HFFc6 (cell line): ENCODE measurements around the gene CHAD. TPM values are rescaled to one million over a fixed set of nuclear protein-coding genes. Genes with fewer than 3 reads are reported as not detected.
A peak's percentile ranks its signal among the peaks of the same experiment; 100 is the strongest.

Experiments used
- DNase-seq: peaks from one replicate; pipeline ENCODE4 v3.0.0-alpha.2; 2018
- H3K27ac Mint-ChIP-seq: 2 replicates; pipeline ENCODE4 v1.8.0; 2020; ENCODE audit warnings: mild to moderate bottlenecking, mixed read lengths
- H3K27me3 Mint-ChIP-seq: 2 replicates; pipeline ENCODE4 v1.8.0; 2021; ENCODE audit warnings: mild to moderate bottlenecking, moderate library complexity, mixed read lengths; ENCODE audit not compliant: insufficient read depth
- H3K36me3 Mint-ChIP-seq: 2 replicates; pipeline ENCODE4 v1.8.0; 2021; ENCODE audit warnings: low read depth, mixed read lengths
- H3K4me1 Mint-ChIP-seq: 2 replicates; pipeline ENCODE4 v1.8.0; 2020; ENCODE audit warnings: low read depth, mixed read lengths
- H3K4me3 Mint-ChIP-seq: 2 replicates; pipeline ENCODE4 v1.8.0; 2020; ENCODE audit warnings: mild to moderate bottlenecking, moderate library complexity, mixed read lengths
- H3K9me3 Mint-ChIP-seq: 2 replicates; pipeline ENCODE4 v1.8.0; 2020; ENCODE audit warnings: mild to moderate bottlenecking, mixed read lengths
- CTCF ChIP-seq: fragments of 200-600 bp; sonication (generic); IDR thresholded peaks from 2 replicates; pipeline ENCODE4 v1.5.0; 2021; ENCODE audit warnings: antibody characterized with exemption, mild to moderate bottlenecking
- total RNA-seq, 6 experiments: library from RNA; stranded (reverse); fragmentation: NEBNext Ultra II Directional; extraction: Animal tissue kit (Norgen Biotek cat#: 25700); gene quantifications; 2 replicates in 1 of 6; 3 replicates in 5 of 6; pipeline ENCODE4 v1.2.3, GENCODE V29; 2021

CHAD gene
- total RNA-seq, 6 experiments from 2014 or later: not detected

DNA sequence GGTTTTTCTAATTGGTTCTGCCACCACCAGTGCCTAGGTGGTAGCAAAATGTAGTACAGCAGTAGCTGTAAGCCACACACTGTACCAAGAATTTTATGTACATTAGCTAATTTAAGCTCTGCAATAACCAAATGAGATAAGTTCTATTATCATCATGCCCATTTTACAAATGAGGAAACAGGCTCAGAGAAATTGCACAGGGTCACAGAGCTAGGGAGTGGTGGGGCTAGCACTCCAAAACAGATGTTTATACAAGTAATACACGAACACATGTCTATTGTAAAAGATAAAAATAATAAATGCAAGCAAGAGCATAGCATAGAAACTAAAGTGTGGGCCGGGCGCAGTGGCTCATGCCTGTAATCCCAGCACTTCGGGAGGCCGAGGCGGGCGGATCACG, 23.5 kb upstream of the CHAD start:
- H3K4me3 Mint-ChIP-seq: no peak overlapping the region
- no peak for DNase-seq

GRCh38 chr17:50491505-50491904, 22.8 kb upstream of the CHAD start:
- Mint-ChIP-seq H3K4me1 (peaks cover 21% of the 10 kb centered on the region), H3K27me3 (peaks cover 7% of the 10 kb centered on the region), H3K36me3 (no peaks in the 10 kb centered on the region), H3K27ac (no peak overlapping the region), H3K9me3 (no peaks in the 10 kb centered on the region), H3K4me3 (no peak overlapping the region)
- no peak for DNase-seq
- no peak for TF ChIP-seq CTCF

More for the DNA sequence above, 23.5 kb upstream of the CHAD start:
- Mint-ChIP-seq H3K4me1 (peaks cover 21% of the 10 kb centered on the region), H3K36me3 (no peaks in the 10 kb centered on the region), H3K27ac (no peak overlapping the region), H3K27me3 (peaks cover 7% of the 10 kb centered on the region), H3K9me3 (no peaks in the 10 kb centered on the region)
- TF ChIP-seq CTCF: no peak

DNA sequence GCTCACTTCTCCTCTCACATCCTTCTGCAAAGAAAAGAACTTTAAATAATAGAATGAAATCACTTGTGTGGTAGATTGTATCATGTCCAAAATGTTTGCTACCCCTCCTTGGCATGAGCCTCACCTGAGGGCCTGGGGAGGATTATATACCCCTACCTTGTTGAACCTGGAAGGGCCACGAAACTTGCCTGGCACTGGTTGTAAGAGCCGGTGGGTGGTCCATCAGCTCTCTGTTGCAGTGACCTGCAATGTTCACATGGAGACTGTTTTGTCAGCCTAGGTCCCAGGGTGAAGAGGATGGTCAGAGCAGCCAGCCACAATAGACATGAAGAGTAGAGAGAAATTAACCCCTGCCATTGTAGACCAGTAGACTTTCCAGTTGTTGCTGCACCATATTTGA, 20.2 kb upstream of the CHAD start:
- DNase-seq: no peak
- H3K36me3 Mint-ChIP-seq: no peaks in the 10 kb centered on the region
- no peak overlapping the region for H3K4me3 Mint-ChIP-seq
- no peak overlapping the region for H3K27ac Mint-ChIP-seq
- TF ChIP-seq CTCF: no peak
- H3K9me3 Mint-ChIP-seq: no peaks in the 10 kb centered on the region
- peaks cover 2% of the 10 kb centered on the region for H3K27me3 Mint-ChIP-seq
- peaks cover 12% of the 10 kb centered on the region for H3K4me1 Mint-ChIP-seq

DNA sequence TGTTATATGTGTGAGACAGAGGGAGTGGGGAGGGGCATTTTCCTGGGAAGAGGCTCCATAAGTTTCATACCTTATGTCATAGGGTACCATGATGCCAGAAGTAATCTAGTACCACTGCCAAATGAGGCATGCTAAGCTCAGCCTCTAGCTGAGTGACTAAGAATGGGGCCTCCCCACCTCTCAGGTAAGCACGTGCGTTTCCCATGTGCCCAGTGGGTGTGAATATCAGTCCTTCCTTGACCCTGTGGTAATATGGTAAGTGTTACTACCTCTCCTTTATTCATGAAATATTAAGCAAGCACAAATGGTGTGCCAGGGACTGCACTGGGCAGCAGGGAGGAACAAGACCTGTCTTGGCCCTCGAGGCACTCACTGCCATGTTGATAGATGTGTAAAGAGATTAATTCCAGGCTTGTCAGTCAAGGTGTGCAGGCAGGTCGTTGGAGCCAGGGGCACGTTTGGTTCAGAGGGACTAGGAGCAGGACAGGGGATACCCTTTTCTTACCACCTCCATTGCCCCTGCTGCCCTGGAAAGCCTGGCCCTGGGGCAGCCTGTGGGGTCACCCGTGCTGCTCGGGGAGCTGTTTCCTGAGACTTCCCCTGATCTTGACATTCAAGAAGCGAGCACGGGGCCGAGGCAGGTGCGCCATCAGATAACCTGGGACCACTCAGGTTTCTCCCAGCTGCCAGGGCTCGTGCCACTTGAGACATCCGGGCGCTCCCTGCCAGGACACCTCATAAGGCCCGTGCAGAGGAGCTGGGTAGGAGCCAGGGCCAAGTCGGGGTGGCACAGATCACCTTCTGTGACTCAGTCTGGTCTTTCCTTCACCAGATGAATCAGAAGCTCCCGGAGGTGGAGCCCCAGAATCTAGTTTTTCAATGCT, 18.8 kb upstream of the CHAD start:
- no peak for TF ChIP-seq CTCF
- H3K27me3 Mint-ChIP-seq: peaks cover 2% of the 10 kb centered on the region
- no peak overlapping the region for H3K4me3 Mint-ChIP-seq
- no peak overlapping the region for H3K27ac Mint-ChIP-seq
- peak; percentile 9 for DNase-seq
- no peaks in the 10 kb centered on the region for H3K36me3 Mint-ChIP-seq
- H3K4me1 Mint-ChIP-seq: peaks cover 20% of the 10 kb centered on the region
- no peaks in the 10 kb centered on the region for H3K9me3 Mint-ChIP-seq

DNA sequence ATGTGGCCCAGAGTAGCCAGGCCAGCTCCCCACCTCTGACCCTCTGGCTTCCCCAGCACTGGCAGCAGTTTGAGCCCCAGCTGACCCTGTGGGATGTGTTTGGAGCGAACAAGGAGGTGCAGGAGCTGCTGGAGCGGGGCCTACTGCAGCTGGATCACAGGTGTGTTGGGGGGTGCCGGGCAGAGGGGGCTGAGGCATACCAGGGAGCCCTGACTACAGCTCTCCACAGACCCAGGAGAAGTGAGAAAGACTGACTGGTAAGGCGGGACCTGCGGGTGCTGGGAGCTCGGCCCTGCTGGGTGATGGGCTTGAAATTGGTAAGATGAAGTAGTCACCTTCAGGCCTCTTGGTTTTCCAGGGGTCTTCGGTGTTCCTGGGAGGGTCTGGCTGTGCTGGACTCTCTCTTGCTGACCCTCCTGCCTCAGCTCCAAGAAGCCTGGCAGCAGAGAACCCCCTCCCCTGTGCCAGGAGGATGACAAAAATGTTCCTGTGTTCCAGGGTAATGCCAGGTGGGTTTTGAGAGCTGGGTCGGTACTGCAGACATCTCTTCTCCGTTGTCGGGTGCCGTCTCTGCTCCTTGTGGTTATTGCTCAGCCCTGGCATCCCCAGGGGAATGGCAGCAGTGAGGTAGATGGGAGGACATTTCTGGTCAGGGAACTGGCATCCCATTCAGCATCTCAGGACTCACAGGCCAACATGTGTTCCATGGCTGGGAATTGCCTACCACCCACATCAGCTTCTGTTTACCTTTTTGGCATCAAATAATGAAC, 15.9 kb upstream of the CHAD start:
- Mint-ChIP-seq H3K27ac (no peak overlapping the region), H3K4me1 (peaks cover 32% of the 10 kb centered on the region), H3K9me3 (no peaks in the 10 kb centered on the region), H3K27me3 (no peaks in the 10 kb centered on the region; the same call in 1 of the 2 replicates), H3K4me3 (no peak overlapping the region), H3K36me3 (no peaks in the 10 kb centered on the region)
- TF ChIP-seq CTCF: no peak
- no peak for DNase-seq
